ENCODE results near the gene CYP26C1. TPM values are rescaled to one million over a fixed set of nuclear protein-coding genes. Genes with fewer than 3 reads are reported as not detected.

CYP26C1 gene
- total RNA-seq, 1 experiment from 2014 or later: 0.79 TPM

DNA sequence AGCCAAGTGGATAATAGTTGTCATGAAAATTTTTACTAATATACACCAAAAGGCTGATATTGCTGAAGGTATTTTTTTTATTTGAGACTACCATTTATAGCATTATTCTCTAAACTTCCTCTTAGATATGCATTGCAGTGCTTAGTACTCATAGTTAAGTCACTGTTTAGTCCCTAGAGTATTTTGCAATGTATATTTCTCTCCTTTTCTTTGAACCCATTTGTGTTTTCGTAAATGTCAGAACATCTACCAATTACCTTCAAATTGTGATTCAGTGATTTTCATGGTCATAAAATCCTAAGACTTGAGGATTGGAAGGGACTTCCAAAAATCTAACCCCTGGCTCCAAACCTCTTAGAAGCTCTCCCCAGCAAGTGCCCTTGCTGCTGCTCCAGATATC, 21.5 kb upstream of the CYP26C1 start:
- DNase-seq: no peak
- H3K4me2 ChIP-seq (ENCODE audit: insufficient read depth, insufficient read length, low read length): no peak overlapping the region
- no peak overlapping the region for H3K18ac ChIP-seq (ENCODE audit: insufficient read length, low read depth, low read length)
- H3K27me3 Mint-ChIP-seq (ENCODE audit: low read depth): no peaks in the 10 kb centered on the region
- H3K9me3 ChIP-seq (ENCODE audit: control insufficient read depth, low read depth, low read length): no peaks in the 10 kb centered on the region
- no peak overlapping the region for H4K5ac ChIP-seq (ENCODE audit: insufficient read length, low read depth, low read length)
- no peak overlapping the region for H4K8ac ChIP-seq (replicated peaks; ENCODE audit: insufficient read length, low read depth, low read length)
- H2BK12ac ChIP-seq (ENCODE audit: insufficient read length, low read depth, low read length): no peak overlapping the region
- H3K27ac ChIP-seq (ENCODE audit: insufficient read length, low read depth, low read length): no peak overlapping the region
- no peaks in the 10 kb centered on the region for H3K9me3 Mint-ChIP-seq
- H3K27ac Mint-ChIP-seq: peak overlapping the region in 1 of 3 experiments; percentile 10; a peak in 1 of 7 replicates
- H4K91ac ChIP-seq (ENCODE audit: insufficient read length, low read depth, low read length): no peak overlapping the region
- no peak overlapping the region for H2AK5ac ChIP-seq (ENCODE audit: insufficient read length, low read length)
- H3K27me3 ChIP-seq (ENCODE audit: insufficient read depth, low read length): no peaks in the 10 kb centered on the region
- H3K9ac ChIP-seq (ENCODE audit: extremely low read depth, insufficient read length, low read length): no peak overlapping the region
- no CpG with 5 or more reads among the region's 1 CpG for WGBS (ENCODE audit: extremely low coverage, insufficient read length, low lambda C conversion rate)
- TF ChIP-seq, protein P1, sequence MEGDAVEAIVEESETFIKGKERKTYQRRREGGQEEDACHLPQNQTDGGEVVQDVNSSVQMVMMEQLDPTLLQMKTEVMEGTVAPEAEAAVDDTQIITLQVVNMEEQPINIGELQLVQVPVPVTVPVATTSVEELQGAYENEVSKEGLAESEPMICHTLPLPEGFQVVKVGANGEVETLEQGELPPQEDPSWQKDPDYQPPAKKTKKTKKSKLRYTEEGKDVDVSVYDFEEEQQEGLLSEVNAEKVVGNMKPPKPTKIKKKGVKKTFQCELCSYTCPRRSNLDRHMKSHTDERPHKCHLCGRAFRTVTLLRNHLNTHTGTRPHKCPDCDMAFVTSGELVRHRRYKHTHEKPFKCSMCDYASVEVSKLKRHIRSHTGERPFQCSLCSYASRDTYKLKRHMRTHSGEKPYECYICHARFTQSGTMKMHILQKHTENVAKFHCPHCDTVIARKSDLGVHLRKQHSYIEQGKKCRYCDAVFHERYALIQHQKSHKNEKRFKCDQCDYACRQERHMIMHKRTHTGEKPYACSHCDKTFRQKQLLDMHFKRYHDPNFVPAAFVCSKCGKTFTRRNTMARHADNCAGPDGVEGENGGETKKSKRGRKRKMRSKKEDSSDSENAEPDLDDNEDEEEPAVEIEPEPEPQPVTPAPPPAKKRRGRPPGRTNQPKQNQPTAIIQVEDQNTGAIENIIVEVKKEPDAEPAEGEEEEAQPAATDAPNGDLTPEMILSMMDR (conservative IDR thresholded peaks at IDR 0.05): no peak
- H3K56ac ChIP-seq (ENCODE audit: insufficient read length, low read depth, low read length): no peak overlapping the region
- no peak overlapping the region for H3K4ac ChIP-seq (ENCODE audit: low read depth, low read length)
- H3K36me3 Mint-ChIP-seq (ENCODE audit: insufficient read depth in 1 of 3, low read depth in 3 of 3): no peaks in the 10 kb centered on the region
- no peaks in the 10 kb centered on the region for H3K23me2 ChIP-seq (ENCODE audit: insufficient read length, low read depth, low read length, poor library complexity, severe bottlenecking)
- H3K4me1 Mint-ChIP-seq: peaks cover 18 to 21% of the 10 kb centered on the region in 2 experiments
- H3K4me3 Mint-ChIP-seq: no peak overlapping the region
- peaks cover 3% of the 10 kb centered on the region; the same call in 1 of the 2 replicates for H3K4me1 ChIP-seq (ENCODE audit: insufficient read depth, low read length)
- no peaks in the 10 kb centered on the region for H3K79me2 ChIP-seq (ENCODE audit: insufficient read depth, low read length)
- H2BK20ac ChIP-seq (ENCODE audit: low read depth, low read length, poor library complexity, severe bottlenecking): no peak overlapping the region
- H3T11ph ChIP-seq (ENCODE audit: low read length): no peak overlapping the region
- no peaks in the 10 kb centered on the region for H4K20me1 ChIP-seq (ENCODE audit: control insufficient read depth, insufficient read depth, insufficient read length)
- no peak overlapping the region for H2BK5ac ChIP-seq (ENCODE audit: insufficient read length, low read length)
- no peaks in the 10 kb centered on the region for H3K79me1 ChIP-seq (ENCODE audit: insufficient read depth, low read depth, low read length, poor library complexity, severe bottlenecking)
- H2AFZ ChIP-seq (ENCODE audit: low read length): no peak overlapping the region
- H2BK15ac ChIP-seq (ENCODE audit: low read depth, low read length): no peak overlapping the region
- no peak overlapping the region for H3K14ac ChIP-seq (ENCODE audit: insufficient read depth, low read length)
- H3K23ac ChIP-seq (ENCODE audit: insufficient read length, low read depth, low read length): no peak overlapping the region
- no peak overlapping the region for H2BK120ac ChIP-seq (ENCODE audit: low read depth, low read length, poor library complexity, severe bottlenecking)

Data from H9 (cell line).